Measurements from ENCODE around the gene POU4F3. TPM values are rescaled to one million over a fixed set of nuclear protein-coding genes. Genes with fewer than 3 reads are reported as not detected.

The POU4F3 gene
- total RNA-seq, 1 experiment from 2014 or later = 0.17 TPM

GRCh38 chr5:146339715-146340259 is 1.1 kb downstream of the POU4F3 start:
- DNase-seq (ENCODE audit: low read depth) = no peak

- peak; percentile 54 for DNase-seq (ENCODE audit: low read depth)
Observed at GRCh38 chr5:146340260-146341081, 1.8 kb downstream of the POU4F3 start.

GRCh38 chr5:146341854-146342253 is 3.2 kb downstream of the POU4F3 start:
- no peak for DNase-seq (ENCODE audit: low read depth)

GRCh38 chr5:146342519-146342881 is 3.9 kb downstream of the POU4F3 start:
- DNase-seq (ENCODE audit: low read depth) = no peak

- no peak for DNase-seq (ENCODE audit: low read depth)
Observed at GRCh38 chr5:146342882-146343865, 4.5 kb downstream of the POU4F3 start.

- DNase-seq (ENCODE audit: low read depth) = no peak
Observed at GRCh38 chr5:146344155-146345118, 5.8 kb downstream of the POU4F3 start.

GRCh38 chr5:146345240-146345577 is 6.6 kb downstream of the POU4F3 start:
- no peak for DNase-seq (ENCODE audit: low read depth)

GRCh38 chr5:146345578-146346366 is 7.1 kb downstream of the POU4F3 start:
- DNase-seq (ENCODE audit: low read depth) = no peak

GRCh38 chr5:146357126-146357525 is 18.5 kb downstream of the POU4F3 start:
- DNase-seq (ENCODE audit: low read depth) = no peak

- no peak for DNase-seq (ENCODE audit: low read depth)
Observed at GRCh38 chr5:146359836-146360235, 21.2 kb downstream of the POU4F3 start.

GRCh38 chr5:146363161-146363874 is 24.7 kb downstream of the POU4F3 start:
- peak; percentile 34 for DNase-seq (ENCODE audit: low read depth)

GRCh38 chr5:146365618-146366017 is 27.0 kb downstream of the POU4F3 start:
- no peak for DNase-seq (ENCODE audit: low read depth)

GRCh38 chr5:146366904-146367303 is 28.3 kb downstream of the POU4F3 start:
- no peak for DNase-seq (ENCODE audit: low read depth)

GRCh38 chr5:146368137-146368536 is 29.5 kb downstream of the POU4F3 start:
- peak; percentile 51 for DNase-seq (ENCODE audit: low read depth)

- peak; percentile 90 for DNase-seq (ENCODE audit: low read depth)
Observed at GRCh38 chr5:146369691-146370090, 31.1 kb downstream of the POU4F3 start.

- no peak for DNase-seq (ENCODE audit: low read depth)
Observed at GRCh38 chr5:146376821-146377220, 38.2 kb downstream of the POU4F3 start.

- no peak for DNase-seq (ENCODE audit: low read depth)
Observed at GRCh38 chr5:146378986-146379385, 40.3 kb downstream of the POU4F3 start.

- no peak for DNase-seq (ENCODE audit: low read depth)
Observed at GRCh38 chr5:146380714-146381113, 42.1 kb downstream of the POU4F3 start.

- peak; percentile 83 for DNase-seq (ENCODE audit: low read depth)
Observed at GRCh38 chr5:146388386-146388785, 49.7 kb downstream of the POU4F3 start.

GRCh38 chr5:146390469-146390868 is 51.8 kb downstream of the POU4F3 start:
- no peak for DNase-seq (ENCODE audit: low read depth)

Data from M059J (cell line).